ENCODE measurements around the gene DDA1. TPM values are rescaled to one million over a fixed set of nuclear protein-coding genes. Genes with fewer than 3 reads are reported as not detected.

Gene DDA1
- total and polyA plus RNA-seq, 8 donors = 6.1 to 25.4 (median 11.6) TPM

DNA sequence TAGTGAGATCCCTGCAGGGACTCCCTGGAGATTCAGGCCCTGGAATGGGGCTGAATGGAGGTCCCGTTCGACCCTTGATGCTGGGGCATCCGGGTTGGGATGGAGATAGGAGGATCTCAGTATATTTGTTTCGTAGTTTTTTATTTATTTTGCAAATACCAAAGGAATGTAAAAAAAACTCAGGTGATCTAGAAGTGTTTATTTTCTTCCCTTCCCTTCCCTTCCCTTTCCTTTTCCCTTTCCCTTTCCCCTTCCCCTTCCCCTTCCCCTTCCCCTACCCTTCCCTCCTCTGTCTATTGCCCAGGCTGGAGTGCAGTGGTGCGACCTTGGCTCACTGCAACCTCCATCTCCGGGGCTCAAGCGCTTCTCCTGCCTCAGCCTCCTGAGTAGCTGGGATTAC lies 32.5 kb downstream of the DDA1 start:
- H3K27me3 ChIP-seq = no peaks in the 10 kb centered on the region
- no peak overlapping the region for H3K4me3 ChIP-seq
- H3K9me3 ChIP-seq = no peaks in the 10 kb centered on the region
- DNase-seq (no peak), ATAC-seq (no peak), FAIRE-seq (no peak)
- peaks cover 0 to 6% (median 4%) of the 10 kb centered on the region in 3 donors for H3K4me1 ChIP-seq
- intact Hi-C loops (cut with DNase I) = no loop called here
- no peaks in the 10 kb centered on the region for H3K36me3 ChIP-seq
- TF ChIP-seq, protein P1, sequence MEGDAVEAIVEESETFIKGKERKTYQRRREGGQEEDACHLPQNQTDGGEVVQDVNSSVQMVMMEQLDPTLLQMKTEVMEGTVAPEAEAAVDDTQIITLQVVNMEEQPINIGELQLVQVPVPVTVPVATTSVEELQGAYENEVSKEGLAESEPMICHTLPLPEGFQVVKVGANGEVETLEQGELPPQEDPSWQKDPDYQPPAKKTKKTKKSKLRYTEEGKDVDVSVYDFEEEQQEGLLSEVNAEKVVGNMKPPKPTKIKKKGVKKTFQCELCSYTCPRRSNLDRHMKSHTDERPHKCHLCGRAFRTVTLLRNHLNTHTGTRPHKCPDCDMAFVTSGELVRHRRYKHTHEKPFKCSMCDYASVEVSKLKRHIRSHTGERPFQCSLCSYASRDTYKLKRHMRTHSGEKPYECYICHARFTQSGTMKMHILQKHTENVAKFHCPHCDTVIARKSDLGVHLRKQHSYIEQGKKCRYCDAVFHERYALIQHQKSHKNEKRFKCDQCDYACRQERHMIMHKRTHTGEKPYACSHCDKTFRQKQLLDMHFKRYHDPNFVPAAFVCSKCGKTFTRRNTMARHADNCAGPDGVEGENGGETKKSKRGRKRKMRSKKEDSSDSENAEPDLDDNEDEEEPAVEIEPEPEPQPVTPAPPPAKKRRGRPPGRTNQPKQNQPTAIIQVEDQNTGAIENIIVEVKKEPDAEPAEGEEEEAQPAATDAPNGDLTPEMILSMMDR (IDR thresholded peaks at IDR 0.05) = no peak
- H3K27ac ChIP-seq = no peak overlapping the region
- 80 to 81% methylated on average over 7 of the region's 7 CpGs for WGBS, 2 donors

DNA sequence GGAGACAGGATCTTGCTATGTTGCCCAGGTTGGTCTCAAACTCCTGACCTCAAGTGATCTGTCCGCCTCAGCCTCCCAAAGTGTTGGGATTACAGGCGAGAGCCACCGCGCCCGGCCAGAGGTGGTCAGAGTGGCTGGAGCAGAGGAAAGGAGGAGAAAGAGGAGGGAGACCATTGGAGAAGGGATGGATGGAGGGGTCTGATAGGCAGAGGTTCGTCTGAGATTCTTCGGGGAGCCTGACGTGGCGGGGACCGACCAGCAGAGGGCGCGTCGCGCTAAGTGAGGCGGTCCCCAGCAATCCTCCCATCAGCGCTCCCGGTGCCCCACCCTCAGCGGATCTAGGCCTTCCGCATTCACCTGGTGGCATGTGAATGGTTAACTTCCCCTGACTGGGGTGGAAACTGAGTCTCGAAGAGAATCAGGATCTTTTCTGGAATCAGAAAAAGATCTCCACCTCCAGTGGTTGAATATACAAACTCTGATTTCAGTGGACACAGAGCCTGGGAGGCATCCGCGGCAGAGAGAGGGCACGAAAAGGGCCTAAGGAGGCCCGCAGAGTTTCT lies 36.8 kb downstream of the DDA1 start:
- FAIRE-seq (no peak), DNase-seq (peak in 5 of 6 donors; percentile 51 to 91 (median 74)), ATAC-seq (peak; percentile 79 to 97 (median 93))
- no peaks in the 10 kb centered on the region for H3K9me3 ChIP-seq
- intact Hi-C loops (cut with DNase I) = loop anchor here in 1 of 3 donors (5.0 kb wide), 1 partner anchor 121 kb away; no protein-coding TSS in a partner anchor
- H3K27me3 ChIP-seq = no peaks in the 10 kb centered on the region
- WGBS, 2 donors = 14 to 19% methylated on average over 17 to 24 of the region's 24 CpGs
- H3K27ac ChIP-seq = no peak overlapping the region
- TF ChIP-seq, protein P1 (IDR thresholded peaks at IDR 0.05) = peak; percentile 93 to 95 (median 94)
- no peak overlapping the region for H3K4me3 ChIP-seq
- H3K4me1 ChIP-seq = no peaks in the 10 kb centered on the region
- no peaks in the 10 kb centered on the region for H3K36me3 ChIP-seq

DNA sequence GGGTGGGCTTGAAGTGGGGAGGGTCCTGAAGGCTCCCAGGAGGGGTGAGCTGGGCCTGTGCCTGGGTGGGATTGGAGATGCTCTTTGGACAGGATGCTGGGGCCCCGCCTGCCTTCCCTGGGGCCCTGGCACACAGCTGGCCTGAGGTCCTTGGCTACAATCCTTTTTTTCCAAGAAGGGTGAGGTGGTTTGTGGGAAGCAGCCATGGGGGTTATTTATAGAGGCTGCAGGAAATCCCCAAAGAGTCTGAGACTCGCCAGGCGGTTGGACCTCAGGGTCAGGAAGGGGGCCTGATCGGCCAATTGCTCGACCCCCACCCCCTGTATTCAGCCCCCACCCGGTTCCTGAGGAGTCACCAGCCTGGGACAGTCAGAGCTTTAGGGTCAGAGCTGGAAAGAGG lies 38.0 kb downstream of the DDA1 start:
- FAIRE-seq (no peak), DNase-seq (no peak), ATAC-seq (peak in 2 of 4 donors; percentile 30 to 32)
- Histone ChIP-seq H3K27ac (no peak overlapping the region), H3K36me3 (no peaks in the 10 kb centered on the region), H3K27me3 (no peaks in the 10 kb centered on the region), H3K9me3 (no peaks in the 10 kb centered on the region), H3K4me1 (no peaks in the 10 kb centered on the region), H3K4me3 (no peak overlapping the region)
- intact Hi-C loops (cut with DNase I) = loop anchor here in 1 of 3 donors (5.0 kb wide), 1 partner anchor 120 kb away; no protein-coding TSS in a partner anchor
- 26 to 51% methylated on average over 6 of the region's 6 CpGs for WGBS, 2 donors
- TF ChIP-seq, protein P1 (IDR thresholded peaks at IDR 0.05) = no peak

DNA sequence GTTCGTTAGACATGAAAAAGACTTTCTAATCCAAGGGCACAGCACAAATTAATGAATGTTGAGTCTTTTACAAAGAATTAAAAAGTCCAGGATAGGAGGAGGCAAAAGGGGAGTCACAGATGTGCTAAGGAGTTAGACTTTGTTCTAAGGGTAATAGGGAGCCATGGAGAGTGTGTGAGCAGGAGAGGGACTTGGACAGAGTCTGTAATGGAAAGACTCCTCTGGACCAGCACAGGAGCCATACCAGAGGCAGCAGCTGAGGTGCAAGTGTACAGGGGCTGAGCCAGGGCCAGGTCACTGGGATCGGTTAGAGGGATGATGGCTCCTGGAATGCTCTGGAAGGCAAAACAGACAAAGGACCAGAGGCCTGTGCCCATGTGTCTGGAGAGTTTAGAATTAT lies 38.5 kb downstream of the DDA1 start:
- Histone ChIP-seq H3K4me1 (no peaks in the 10 kb centered on the region), H3K9me3 (no peaks in the 10 kb centered on the region), H3K36me3 (no peaks in the 10 kb centered on the region), H3K4me3 (no peak overlapping the region), H3K27ac (peak overlapping the region in 1 of 4 donors; percentile 22), H3K27me3 (no peaks in the 10 kb centered on the region)
- intact Hi-C loops (cut with DNase I) = loop anchor here in 1 of 3 donors (5.0 kb wide), 1 partner anchor 119 kb away; no protein-coding TSS in a partner anchor
- TF ChIP-seq, protein P1 (IDR thresholded peaks at IDR 0.05) = no peak
- ATAC-seq (no peak), DNase-seq (no peak), FAIRE-seq (no peak)
- 63 to 65% methylated on average over 2 of the region's 2 CpGs for WGBS, 2 donors

DNA sequence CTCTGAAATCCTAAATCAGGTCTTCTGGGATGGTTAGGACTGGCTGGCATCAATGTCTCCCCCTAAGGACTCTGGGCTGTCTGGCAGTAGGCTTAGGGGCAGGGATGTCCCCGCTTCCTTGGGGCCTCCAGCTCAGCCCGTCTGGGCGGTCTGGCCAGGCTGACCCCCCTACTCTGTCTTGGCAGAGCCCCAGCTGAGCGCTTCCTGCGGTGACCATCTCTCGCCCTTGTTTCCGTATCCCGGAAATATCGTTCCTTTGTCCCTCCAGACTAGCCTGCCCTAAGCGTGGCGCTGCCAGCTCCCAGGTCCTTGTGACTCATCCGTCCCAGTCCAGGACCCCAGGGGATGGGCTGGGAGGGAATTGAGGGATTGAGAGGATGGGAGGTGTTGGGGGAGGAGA lies 39.3 kb downstream of the DDA1 start:
- Histone ChIP-seq H3K4me1 (no peaks in the 10 kb centered on the region), H3K4me3 (no peak overlapping the region), H3K27me3 (no peaks in the 10 kb centered on the region), H3K27ac (no peak overlapping the region), H3K36me3 (no peaks in the 10 kb centered on the region), H3K9me3 (no peaks in the 10 kb centered on the region)
- no peak for FAIRE-seq
- TF ChIP-seq, protein P1 (IDR thresholded peaks at IDR 0.05) = no peak
- 5 to 14% methylated on average over 12 of the region's 12 CpGs for WGBS, 2 donors
- ATAC-seq = peak in 3 of 4 donors; percentile 26 to 29 (median 27)
- intact Hi-C loops (cut with DNase I) = loop anchor here in 1 of 3 donors (5.0 kb wide), 1 partner anchor 119 kb away; no protein-coding TSS in a partner anchor
- peak in 3 of 6 donors; percentile 20 to 54 (median 22) for DNase-seq

Measured in pancreas (tissue), 10 donors.